IMR-90 (cell line): ENCODE data around the gene SLC39A3. TPM values are rescaled to one million over a fixed set of nuclear protein-coding genes. Genes with fewer than 3 reads are reported as not detected.

Experiments
- ATAC-seq: fragments of 200-7000 bp; cut with Tn5 transposase; 2 replicates; pipeline ENCODE4 v1.9.1; 2020; ENCODE audit warnings: low read depth, mild to moderate bottlenecking, moderate library complexity
- BruUV-seq: library from RNA; stranded (reverse); fragments of 400-500 nt; replicated peaks from 2 replicates; lab custom pipeline; 2021; lab: Mats Ljungman, UMichigan
- CTCF ChIA-PET: fragments of 300-600 bp; formaldehyde crosslinking; extraction: SDS; loops from one replicate; lab custom pipeline; 2021; ENCODE audit warnings: antibody characterized with exemption; lab: Yijun Ruan, JAX
- POLR2A ChIA-PET: fragments of 300-600 bp; sonication (Branson Sonifier 250); formaldehyde crosslinking; loops from one replicate; lab custom pipeline; 2022; ENCODE audit warnings: antibody characterized with exemption; ENCODE audit not compliant: unreplicated experiment; lab: Charles Lee
- DNase-seq: peaks from one replicate; pipeline ENCODE4 v3.0.0; 2013
- H2AFZ ChIP-seq: replicated peaks from 2 replicates; pipeline ENCODE3; 2013; ENCODE audit warnings: low read length, mild to moderate bottlenecking; ENCODE audit not compliant: poor library complexity
- H2AK5ac ChIP-seq: 2 replicates; pipeline ENCODE4 v1.6.1; 2013; ENCODE audit warnings: low read depth, low read length, inconsistent platforms
- H2AK9ac ChIP-seq: replicated peaks from 2 replicates; pipeline ENCODE3; 2013; ENCODE audit warnings: mild to moderate bottlenecking, low read depth, low read length, moderate library complexity; ENCODE audit not compliant: poor library complexity
- H2BK120ac ChIP-seq: 2 replicates; pipeline ENCODE4 v1.6.1; 2013; ENCODE audit warnings: low read depth, low read length, inconsistent platforms
- H2BK15ac ChIP-seq: 3 replicates; pipeline ENCODE4 v1.6.1; 2013; ENCODE audit warnings: low read depth, low read length, inconsistent platforms
- H2BK20ac ChIP-seq: 2 replicates; pipeline ENCODE4 v1.6.1; 2013; ENCODE audit warnings: low read depth, mild to moderate bottlenecking, inconsistent platforms, low read length, moderate library complexity
- H2BK5ac ChIP-seq: 2 replicates; pipeline ENCODE4 v1.6.1; 2013; ENCODE audit warnings: mild to moderate bottlenecking, low read depth, low read length, inconsistent platforms; ENCODE audit not compliant: poor library complexity, severe bottlenecking
- H3K14ac ChIP-seq: replicated peaks from 2 replicates; pipeline ENCODE4 v1.6.1; 2013; ENCODE audit warnings: low read depth, low read length, inconsistent platforms
- H3K18ac ChIP-seq: 2 replicates; pipeline ENCODE4 v1.6.1; 2013; ENCODE audit warnings: low read depth, low read length, control low read depth
- H3K23ac ChIP-seq: 2 replicates; pipeline ENCODE4 v1.6.1; 2013; ENCODE audit warnings: low read depth, low read length, inconsistent platforms
- H3K27ac ChIP-seq: 2 replicates; pipeline ENCODE4 v1.5.1; 2013; ENCODE audit warnings: mild to moderate bottlenecking, control low read depth, low read length; ENCODE audit not compliant: insufficient read depth
- H3K27me3 ChIP-seq: 2 replicates; pipeline ENCODE4 v1.6.1; 2013; ENCODE audit warnings: low read length; ENCODE audit not compliant: control insufficient read depth, insufficient read depth
- H3K36me3 ChIP-seq: 2 replicates; pipeline ENCODE4 v1.6.1; 2013; ENCODE audit warnings: low read length, mixed read lengths; ENCODE audit not compliant: control insufficient read depth, insufficient read depth
- H3K4ac ChIP-seq: 2 replicates; pipeline ENCODE4 v1.6.1; 2013; ENCODE audit warnings: low read depth, low read length, inconsistent platforms
- H3K4me1 ChIP-seq: 2 replicates; pipeline ENCODE4 v1.6.1; 2013; ENCODE audit warnings: low read length, mixed read lengths; ENCODE audit not compliant: control insufficient read depth, insufficient read depth
- H3K4me2 ChIP-seq: 2 replicates; pipeline ENCODE4 v1.6.1; 2013; ENCODE audit warnings: low read depth, mild to moderate bottlenecking, control low read depth, low read length, moderate library complexity
- H3K4me3 ChIP-seq: 2 replicates; pipeline ENCODE4 v1.5.1; 2013; ENCODE audit warnings: low read depth, mild to moderate bottlenecking, control low read depth, low read length, moderate library complexity; ENCODE audit not compliant: insufficient read depth
- H3K56ac ChIP-seq: 2 replicates; pipeline ENCODE4 v1.6.1; 2013; ENCODE audit warnings: low read length, inconsistent platforms; ENCODE audit not compliant: insufficient read depth; ENCODE audit errors: extremely low read depth
- H3K79me1 ChIP-seq, 2 experiments: 2 replicates each; pipeline ENCODE4 v1.6.1; 2013; ENCODE audit warnings: low read length in 2 of 2, inconsistent platforms in 1 of 2, low read depth in 1 of 2
- H3K9ac ChIP-seq: 2 replicates; pipeline ENCODE4 v1.6.1; 2013; ENCODE audit warnings: low read depth, low read length, control low read depth
- H3K9me1 ChIP-seq: 2 replicates; pipeline ENCODE4 v1.6.1; 2013; ENCODE audit warnings: low read length, inconsistent platforms; ENCODE audit not compliant: insufficient read depth
- H3K9me3 ChIP-seq: 2 replicates; pipeline ENCODE4 v1.6.1; 2013; ENCODE audit warnings: low read length; ENCODE audit not compliant: control insufficient read depth, insufficient read depth
- H4K20me1 ChIP-seq: 2 replicates; pipeline ENCODE4 v1.6.1; 2013; ENCODE audit warnings: low read length, inconsistent platforms; ENCODE audit not compliant: insufficient read depth
- H4K5ac ChIP-seq: 2 replicates; pipeline ENCODE4 v1.6.1; 2013; ENCODE audit warnings: mild to moderate bottlenecking, low read depth, low read length, control low read depth
- H4K8ac ChIP-seq, 2 experiments: 2 replicates each; pipeline ENCODE4 v1.6.1; 2013; ENCODE audit warnings: low read depth in 2 of 2, low read length in 2 of 2, control low read depth in 1 of 2, inconsistent platforms in 1 of 2
- H4K91ac ChIP-seq: 2 replicates; pipeline ENCODE4 v1.6.1; 2013; ENCODE audit warnings: low read depth, low read length, inconsistent platforms; ENCODE audit not compliant: insufficient read depth
- MXI1 ChIP-seq: IDR thresholded peaks from 2 replicates; pipeline ENCODE4 v1.6.1; 2012; ENCODE audit warnings: low read depth, mild to moderate bottlenecking, low read length, moderate library complexity, borderline replicate concordance
- WGBS, 2 experiments: methylation state at CpG; one replicate each; pipeline versions ENCODE4 v1.1.5 to v1.1.7; 2013; ENCODE audit warnings: missing lambda C conversion rate in 2 of 2; ENCODE audit not compliant: insufficient read length in 1 of 2; ENCODE audit errors: extremely low coverage in 2 of 2; 5-methylcytosine and 5-hydroxymethylcytosine counted together
- dilution Hi-C: fragments of 300-500 bp; cut with HindIII; formaldehyde crosslinking; loops from one replicate; pipeline ENCODE4 v1.14.3; 2018; ENCODE audit warnings: low sequenced_read_pairs; ENCODE audit not compliant: unreplicated experiment
- in situ Hi-C: fragments of 300-500 bp; cut with MboI; formaldehyde crosslinking; loops from 3 replicates; pipeline ENCODE4 v1.14.3; 2019; ENCODE audit warnings: low sequenced_read_pairs, inconsistent platforms, mixed read lengths
- intact Hi-C: fragments of 100-400 bp; cut with micrococcal nuclease; formaldehyde crosslinking; loops from 2 replicates; pipeline ENCODE4 v1.10.0; 2022
- polyA plus RNA-seq, 3 experiments: library from polyadenylated mRNA; depleted of rRNA; stranded (reverse); fragments of >200 nt; gene quantifications; 2 replicates each; pipeline ENCODE4 v1.2.3, GENCODE V29; 2012; ENCODE audit warnings: low replicate concordance in 1 of 3
- total RNA-seq: library from RNA; depleted of rRNA; stranded (reverse); fragments of >200 nt; gene quantifications from 2 replicates; pipeline ENCODE4 v1.2.3, GENCODE V29; 2012

Gene SLC39A3
- total and polyA plus RNA-seq, 2 of the 4 experiments (the other 2 are of a cell fraction) = 12.4 to 38.2 TPM

DNA sequence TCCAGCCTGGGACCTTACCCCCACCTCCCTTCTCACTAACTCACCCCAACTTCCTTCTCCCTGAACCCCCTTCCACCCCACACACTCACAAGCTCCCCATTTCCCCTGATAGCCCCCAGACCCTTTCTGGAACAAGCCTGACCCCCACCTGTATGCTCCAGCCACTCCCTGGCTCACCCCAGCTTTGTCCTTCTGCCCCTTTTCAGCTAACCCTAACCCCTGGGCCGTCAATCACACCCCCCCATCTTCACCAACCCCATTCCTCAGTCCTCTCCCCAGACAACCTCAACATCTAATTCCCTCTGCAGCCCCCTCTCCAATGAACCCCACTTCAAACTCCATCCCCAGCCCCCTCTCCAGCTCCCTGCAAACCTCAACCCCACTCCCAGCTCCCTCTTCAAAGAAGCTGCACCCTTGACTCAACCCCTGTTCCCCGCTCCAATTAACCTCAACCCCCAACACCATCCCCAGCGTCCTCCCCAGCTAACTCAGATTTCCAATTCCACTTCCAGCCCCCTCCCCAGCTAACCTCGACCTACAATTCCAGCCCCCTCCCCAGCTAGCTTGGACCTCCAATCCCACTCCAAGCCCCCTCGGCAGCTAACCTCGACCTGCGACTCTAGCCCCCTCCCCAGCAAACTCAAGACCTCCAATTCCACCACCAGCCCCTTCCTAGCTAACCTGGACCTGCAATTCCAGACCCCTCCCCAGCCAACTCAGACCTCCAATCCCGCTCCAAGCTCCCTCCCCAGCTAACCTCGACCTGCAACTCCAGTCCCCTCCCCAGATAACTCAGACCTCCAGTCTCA lies 38.3 kb downstream of the SLC39A3 start:
- no peak overlapping the region for H3K4me2 ChIP-seq
- no peak overlapping the region for H3K56ac ChIP-seq
- H3K27me3 ChIP-seq = peaks cover 42% of the 10 kb centered on the region
- no peak overlapping the region for H2BK120ac ChIP-seq
- no peak overlapping the region for H3K18ac ChIP-seq
- H2BK20ac ChIP-seq = no peak overlapping the region
- no peaks in the 10 kb centered on the region for H3K4me1 ChIP-seq
- WGBS, 2 experiments = 0% methylated on average over 8 of the region's 9 CpGs; no CpG with 5 or more reads in 1 of the 2 experiments
- H3K23ac ChIP-seq = no peak overlapping the region
- H3K9me3 ChIP-seq = no peaks in the 10 kb centered on the region
- no peak overlapping the region for H3K4ac ChIP-seq
- no peak for TF ChIP-seq MXI1
- no peak overlapping the region for H3K14ac ChIP-seq
- no peaks in the 10 kb centered on the region for H3K79me1 ChIP-seq
- H2BK5ac ChIP-seq = no peak overlapping the region
- H4K5ac ChIP-seq = no peak overlapping the region
- H4K20me1 ChIP-seq = no peaks in the 10 kb centered on the region; the same call in 1 of the 2 replicates
- no TSS peak for BruUV-seq
- intact Hi-C loops (no loop called here), in situ Hi-C loops (no loop called here), dilution Hi-C loops (no loop called here)
- no peaks in the 10 kb centered on the region for H3K9me1 ChIP-seq
- no peak overlapping the region for H2AFZ ChIP-seq
- ATAC-seq (no peak), DNase-seq (no peak)
- POLR2A ChIA-PET = interaction anchor here (0.6 kb wide), 1 partner anchor 19 kb away, joined by 13 read pairs; no protein-coding TSS in a partner anchor
- no peaks in the 10 kb centered on the region for H3K36me3 ChIP-seq
- no peak overlapping the region for H3K4me3 ChIP-seq
- no peak overlapping the region for H4K8ac ChIP-seq
- H4K91ac ChIP-seq = no peak overlapping the region
- no peak overlapping the region for H2AK9ac ChIP-seq
- CTCF ChIA-PET = no interaction called here
- no peak overlapping the region for H2AK5ac ChIP-seq
- no peak overlapping the region for H3K9ac ChIP-seq
- H3K27ac ChIP-seq = no peak overlapping the region
- H2BK15ac ChIP-seq = no peak overlapping the region
